ENCODE measurements around the gene BMP8B.

BMP8B gene

GRCh38 chr1:39732730-39733129 is 55.9 kb downstream of the BMP8B start:
- no peak for TF ChIP-seq CTCF (IDR thresholded peaks at IDR 0.05; ENCODE audit: low read depth, low read length)
- no peak overlapping the region for H3K4me3 ChIP-seq (ENCODE audit: low read depth, low read length)

GRCh38 chr1:39729842-39730241 is 58.8 kb downstream of the BMP8B start:
- H3K4me3 ChIP-seq (ENCODE audit: low read depth, low read length): no peak overlapping the region
- no peak for TF ChIP-seq CTCF (IDR thresholded peaks at IDR 0.05; ENCODE audit: low read depth, low read length)

GRCh38 chr1:39729030-39729429 is 59.6 kb downstream of the BMP8B start:
- no peak overlapping the region for H3K4me3 ChIP-seq (ENCODE audit: low read depth, low read length)
- TF ChIP-seq CTCF (IDR thresholded peaks at IDR 0.05; ENCODE audit: low read depth, low read length): no peak

- TF ChIP-seq CTCF (IDR thresholded peaks at IDR 0.05; ENCODE audit: low read depth, low read length): no peak
- H3K4me3 ChIP-seq (ENCODE audit: low read depth, low read length): no peak overlapping the region
Observed at GRCh38 chr1:39727932-39728317, 60.7 kb downstream of the BMP8B start.

- H3K4me3 ChIP-seq (ENCODE audit: low read depth, low read length): no peak overlapping the region
- TF ChIP-seq CTCF (IDR thresholded peaks at IDR 0.05; ENCODE audit: low read depth, low read length): no peak
Observed at GRCh38 chr1:39727221-39727931, 61.3 kb downstream of the BMP8B start.

- no peak overlapping the region for H3K4me3 ChIP-seq (ENCODE audit: low read depth, low read length)
- no peak for TF ChIP-seq CTCF (IDR thresholded peaks at IDR 0.05; ENCODE audit: low read depth, low read length)
Observed at GRCh38 chr1:39726600-39726999, 62.1 kb downstream of the BMP8B start.

- H3K4me3 ChIP-seq (ENCODE audit: low read depth, low read length): no peak overlapping the region
- no peak for TF ChIP-seq CTCF (IDR thresholded peaks at IDR 0.05; ENCODE audit: low read depth, low read length)
Observed at GRCh38 chr1:39722495-39722894, 66.2 kb downstream of the BMP8B start.

All from WI38 (cell line).